IMR-90 (cell line): Measurements from ENCODE around the gene MLLT3. TPM values are rescaled to one million over a fixed set of nuclear protein-coding genes. Genes with fewer than 3 reads are reported as not detected.

Source experiments
- ATAC-seq: fragments of 200-7000 bp; cut with Tn5 transposase; 2 replicates; pipeline ENCODE4 v1.9.1; 2020; ENCODE audit warnings: low read depth, mild to moderate bottlenecking, moderate library complexity
- BruUV-seq: library from RNA; stranded (reverse); fragments of 400-500 nt; replicated peaks from 2 replicates; lab custom pipeline; 2021; lab: Mats Ljungman, UMichigan
- CTCF ChIA-PET: fragments of 300-600 bp; formaldehyde crosslinking; extraction: SDS; loops from one replicate; lab custom pipeline; 2021; ENCODE audit warnings: antibody characterized with exemption; lab: Yijun Ruan, JAX
- POLR2A ChIA-PET: fragments of 300-600 bp; sonication (Branson Sonifier 250); formaldehyde crosslinking; loops from one replicate; lab custom pipeline; 2022; ENCODE audit warnings: antibody characterized with exemption; ENCODE audit not compliant: unreplicated experiment; lab: Charles Lee
- DNase-seq: peaks from one replicate; pipeline ENCODE4 v3.0.0; 2013
- H2AFZ ChIP-seq: replicated peaks from 2 replicates; pipeline ENCODE3; 2013; ENCODE audit warnings: low read length, mild to moderate bottlenecking; ENCODE audit not compliant: poor library complexity
- H2AK5ac ChIP-seq: 2 replicates; pipeline ENCODE4 v1.6.1; 2013; ENCODE audit warnings: low read depth, low read length, inconsistent platforms
- H2AK9ac ChIP-seq: replicated peaks from 2 replicates; pipeline ENCODE3; 2013; ENCODE audit warnings: mild to moderate bottlenecking, low read depth, low read length, moderate library complexity; ENCODE audit not compliant: poor library complexity
- H2BK120ac ChIP-seq: 2 replicates; pipeline ENCODE4 v1.6.1; 2013; ENCODE audit warnings: low read depth, low read length, inconsistent platforms
- H2BK15ac ChIP-seq: 3 replicates; pipeline ENCODE4 v1.6.1; 2013; ENCODE audit warnings: low read depth, low read length, inconsistent platforms
- H2BK20ac ChIP-seq: 2 replicates; pipeline ENCODE4 v1.6.1; 2013; ENCODE audit warnings: low read depth, mild to moderate bottlenecking, inconsistent platforms, low read length, moderate library complexity
- H2BK5ac ChIP-seq: 2 replicates; pipeline ENCODE4 v1.6.1; 2013; ENCODE audit warnings: mild to moderate bottlenecking, low read depth, low read length, inconsistent platforms; ENCODE audit not compliant: poor library complexity, severe bottlenecking
- H3K14ac ChIP-seq: replicated peaks from 2 replicates; pipeline ENCODE4 v1.6.1; 2013; ENCODE audit warnings: low read depth, low read length, inconsistent platforms
- H3K18ac ChIP-seq: 2 replicates; pipeline ENCODE4 v1.6.1; 2013; ENCODE audit warnings: low read depth, low read length, control low read depth
- H3K23ac ChIP-seq: 2 replicates; pipeline ENCODE4 v1.6.1; 2013; ENCODE audit warnings: low read depth, low read length, inconsistent platforms
- H3K27ac ChIP-seq: 2 replicates; pipeline ENCODE4 v1.5.1; 2013; ENCODE audit warnings: mild to moderate bottlenecking, control low read depth, low read length; ENCODE audit not compliant: insufficient read depth
- H3K27me3 ChIP-seq: 2 replicates; pipeline ENCODE4 v1.6.1; 2013; ENCODE audit warnings: low read length; ENCODE audit not compliant: control insufficient read depth, insufficient read depth
- H3K36me3 ChIP-seq: 2 replicates; pipeline ENCODE4 v1.6.1; 2013; ENCODE audit warnings: low read length, mixed read lengths; ENCODE audit not compliant: control insufficient read depth, insufficient read depth
- H3K4ac ChIP-seq: 2 replicates; pipeline ENCODE4 v1.6.1; 2013; ENCODE audit warnings: low read depth, low read length, inconsistent platforms
- H3K4me1 ChIP-seq: 2 replicates; pipeline ENCODE4 v1.6.1; 2013; ENCODE audit warnings: low read length, mixed read lengths; ENCODE audit not compliant: control insufficient read depth, insufficient read depth
- H3K4me2 ChIP-seq: 2 replicates; pipeline ENCODE4 v1.6.1; 2013; ENCODE audit warnings: low read depth, mild to moderate bottlenecking, control low read depth, low read length, moderate library complexity
- H3K4me3 ChIP-seq: 2 replicates; pipeline ENCODE4 v1.5.1; 2013; ENCODE audit warnings: low read depth, mild to moderate bottlenecking, control low read depth, low read length, moderate library complexity; ENCODE audit not compliant: insufficient read depth
- H3K56ac ChIP-seq: 2 replicates; pipeline ENCODE4 v1.6.1; 2013; ENCODE audit warnings: low read length, inconsistent platforms; ENCODE audit not compliant: insufficient read depth; ENCODE audit errors: extremely low read depth
- H3K79me1 ChIP-seq, 2 experiments: 2 replicates each; pipeline ENCODE4 v1.6.1; 2013; ENCODE audit warnings: low read length in 2 of 2, inconsistent platforms in 1 of 2, low read depth in 1 of 2
- H3K9ac ChIP-seq: 2 replicates; pipeline ENCODE4 v1.6.1; 2013; ENCODE audit warnings: low read depth, low read length, control low read depth
- H3K9me1 ChIP-seq: 2 replicates; pipeline ENCODE4 v1.6.1; 2013; ENCODE audit warnings: low read length, inconsistent platforms; ENCODE audit not compliant: insufficient read depth
- H3K9me3 ChIP-seq: 2 replicates; pipeline ENCODE4 v1.6.1; 2013; ENCODE audit warnings: low read length; ENCODE audit not compliant: control insufficient read depth, insufficient read depth
- H4K20me1 ChIP-seq: 2 replicates; pipeline ENCODE4 v1.6.1; 2013; ENCODE audit warnings: low read length, inconsistent platforms; ENCODE audit not compliant: insufficient read depth
- H4K5ac ChIP-seq: 2 replicates; pipeline ENCODE4 v1.6.1; 2013; ENCODE audit warnings: mild to moderate bottlenecking, low read depth, low read length, control low read depth
- H4K8ac ChIP-seq, 2 experiments: 2 replicates each; pipeline ENCODE4 v1.6.1; 2013; ENCODE audit warnings: low read depth in 2 of 2, low read length in 2 of 2, control low read depth in 1 of 2, inconsistent platforms in 1 of 2
- H4K91ac ChIP-seq: 2 replicates; pipeline ENCODE4 v1.6.1; 2013; ENCODE audit warnings: low read depth, low read length, inconsistent platforms; ENCODE audit not compliant: insufficient read depth
- BHLHE40 ChIP-seq: fragments of 150-350 bp; IDR thresholded peaks from 2 replicates; pipeline ENCODE4 v1.6.1; 2016; ENCODE audit warnings: mild to moderate bottlenecking, low read depth, low read length
- CEBPB ChIP-seq: IDR thresholded peaks from 2 replicates; pipeline ENCODE4 v1.6.1; 2012; ENCODE audit warnings: low read depth, low read length, improper control_type of control experiment
- CHD1 ChIP-seq: IDR thresholded peaks from 2 replicates; pipeline ENCODE4 v1.6.1; 2012; ENCODE audit warnings: low read depth, low read length, improper control_type of control experiment
- FOS ChIP-seq: fragments of 150-350 bp; IDR thresholded peaks from 2 replicates; pipeline ENCODE4 v1.6.1; 2016; ENCODE audit warnings: low read depth, low read length
- MAFK ChIP-seq: IDR thresholded peaks from 2 replicates; pipeline ENCODE4 v1.6.1; 2012; ENCODE audit warnings: low read depth, low read length, improper control_type of control experiment
- MAZ ChIP-seq: IDR thresholded peaks from 2 replicates; pipeline ENCODE4 v1.6.1; 2012; ENCODE audit warnings: low read depth, mild to moderate bottlenecking, low read length, improper control_type of control experiment, moderate library complexity, borderline replicate concordance
- NFE2L2 ChIP-seq: fragments of 150-350 bp; IDR thresholded peaks from 2 replicates; pipeline ENCODE4 v1.6.1; 2016; ENCODE audit warnings: low read depth, mild to moderate bottlenecking, low read length
- POLR2A ChIP-seq: IDR thresholded peaks from 2 replicates; pipeline ENCODE4 v1.6.1; 2012; ENCODE audit warnings: mild to moderate bottlenecking, low read depth, low read length
- RFX5 ChIP-seq: IDR thresholded peaks from 2 replicates; pipeline ENCODE4 v1.8.0; 2012; ENCODE audit warnings: low read depth, mild to moderate bottlenecking, low read length, moderate library complexity
- SMC3 ChIP-seq: fragments of 150-350 bp; IDR thresholded peaks from 2 replicates; pipeline ENCODE4 v1.6.1; 2016; ENCODE audit warnings: low read depth, mild to moderate bottlenecking, antibody characterized with exemption, low read length, moderate library complexity
- WGBS, 2 experiments: methylation state at CpG; one replicate each; pipeline versions ENCODE4 v1.1.5 to v1.1.7; 2013; ENCODE audit warnings: missing lambda C conversion rate in 2 of 2; ENCODE audit not compliant: insufficient read length in 1 of 2; ENCODE audit errors: extremely low coverage in 2 of 2; 5-methylcytosine and 5-hydroxymethylcytosine counted together
- dilution Hi-C: fragments of 300-500 bp; cut with HindIII; formaldehyde crosslinking; loops from one replicate; pipeline ENCODE4 v1.14.3; 2018; ENCODE audit warnings: low sequenced_read_pairs; ENCODE audit not compliant: unreplicated experiment
- in situ Hi-C: fragments of 300-500 bp; cut with MboI; formaldehyde crosslinking; loops from 3 replicates; pipeline ENCODE4 v1.14.3; 2019; ENCODE audit warnings: low sequenced_read_pairs, inconsistent platforms, mixed read lengths
- intact Hi-C: fragments of 100-400 bp; cut with micrococcal nuclease; formaldehyde crosslinking; loops from 2 replicates; pipeline ENCODE4 v1.10.0; 2022
- polyA plus RNA-seq, 3 experiments: library from polyadenylated mRNA; depleted of rRNA; stranded (reverse); fragments of >200 nt; gene quantifications; 2 replicates each; pipeline ENCODE4 v1.2.3, GENCODE V29; 2012; ENCODE audit warnings: low replicate concordance in 1 of 3
- total RNA-seq: library from RNA; depleted of rRNA; stranded (reverse); fragments of >200 nt; gene quantifications from 2 replicates; pipeline ENCODE4 v1.2.3, GENCODE V29; 2012
- TF ChIP-seq, protein P1 (sequence below): fragments of 150-350 bp; IDR thresholded peaks from 2 replicates; pipeline ENCODE4 v1.6.1; 2017; ENCODE audit warnings: mild to moderate bottlenecking, antibody characterized with exemption, low read length, low read depth
- TF ChIP-seq, protein P2 (sequence below): conservative IDR thresholded peaks from 2 replicates; pipeline ENCODE4 v1.5.1; 2012; ENCODE audit warnings: mild to moderate bottlenecking, low read depth, low read length, improper control_type of control experiment

MLLT3 gene
- total and polyA plus RNA-seq, 2 of the 4 experiments (the other 2 are of a cell fraction), result 10.4 to 21.1 TPM

DNA sequence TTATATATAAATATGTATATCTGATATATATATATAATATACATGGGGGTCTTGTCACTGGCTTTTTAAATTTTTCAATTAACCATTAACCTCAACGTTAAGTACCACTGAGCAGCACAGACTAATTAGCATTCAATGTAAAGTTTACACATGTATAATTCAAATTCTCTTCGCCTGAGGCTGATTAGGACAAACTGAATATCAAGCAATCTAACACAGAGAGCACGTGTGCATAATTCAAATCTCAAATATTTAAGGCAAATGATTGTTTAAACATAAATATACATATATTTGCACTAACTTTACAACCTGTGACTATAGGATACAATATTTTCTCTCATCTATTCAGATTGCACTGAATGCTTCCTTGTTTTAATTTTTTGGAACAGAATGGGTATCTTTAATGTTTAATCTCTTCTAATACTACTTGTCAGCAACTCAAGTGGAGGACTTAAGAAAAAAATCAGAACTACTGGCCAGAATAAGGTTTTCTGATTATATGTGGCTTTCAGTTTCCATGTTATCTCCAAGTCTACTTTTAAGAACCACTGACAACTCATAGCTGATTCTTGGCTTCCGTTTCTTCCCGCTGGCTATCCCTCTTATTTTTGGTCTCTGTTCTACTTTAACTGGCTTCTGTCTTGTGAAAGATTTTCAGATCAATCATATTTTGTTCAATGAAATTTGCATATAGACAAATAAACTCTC lies 204.8 kb downstream of the MLLT3 start:
- no peak overlapping the region for H3K23ac ChIP-seq
- in situ Hi-C loops, result no loop called here
- ATAC-seq, result no peak
- no peaks in the 10 kb centered on the region for H3K9me3 ChIP-seq
- H2BK20ac ChIP-seq, result no peak overlapping the region
- H3K9me1 ChIP-seq, result no peaks in the 10 kb centered on the region; the same call in 1 of the 2 replicates
- no TSS peak for BruUV-seq
- H2BK120ac ChIP-seq, result no peak overlapping the region
- no peaks in the 10 kb centered on the region for H4K20me1 ChIP-seq
- no peak overlapping the region for H4K91ac ChIP-seq
- intact Hi-C loops, result no loop called here
- peaks cover 0 to 6% of the 10 kb centered on the region in 2 experiments; a peak in 2 of 4 replicates for H3K79me1 ChIP-seq
- ChIA-PET POLR2A (no interaction called here), CTCF (interaction anchor here (0.6 kb wide), 1 partner anchor 108 kb away, joined by 3 read pairs; no protein-coding TSS in a partner anchor)
- dilution Hi-C loops, result no loop called here
- H3K4me1 ChIP-seq, result no peaks in the 10 kb centered on the region
- H4K8ac ChIP-seq, result no peak overlapping the region
- no peaks in the 10 kb centered on the region for H3K36me3 ChIP-seq
- no peak overlapping the region for H2AK5ac ChIP-seq
- no peak overlapping the region for H3K9ac ChIP-seq
- no peak overlapping the region for H2BK15ac ChIP-seq
- no peak overlapping the region for H3K18ac ChIP-seq
- H3K27me3 ChIP-seq, result no peaks in the 10 kb centered on the region
- WGBS, 2 experiments, result no CpG with 5 or more reads among the region's 5 CpGs
- H4K5ac ChIP-seq, result no peak overlapping the region
- TF ChIP-seq NFE2L2, result no peak
- TF ChIP-seq POLR2A, result no peak
- no peak for TF ChIP-seq RFX5
- no peak for TF ChIP-seq BHLHE40
- TF ChIP-seq, protein P1, sequence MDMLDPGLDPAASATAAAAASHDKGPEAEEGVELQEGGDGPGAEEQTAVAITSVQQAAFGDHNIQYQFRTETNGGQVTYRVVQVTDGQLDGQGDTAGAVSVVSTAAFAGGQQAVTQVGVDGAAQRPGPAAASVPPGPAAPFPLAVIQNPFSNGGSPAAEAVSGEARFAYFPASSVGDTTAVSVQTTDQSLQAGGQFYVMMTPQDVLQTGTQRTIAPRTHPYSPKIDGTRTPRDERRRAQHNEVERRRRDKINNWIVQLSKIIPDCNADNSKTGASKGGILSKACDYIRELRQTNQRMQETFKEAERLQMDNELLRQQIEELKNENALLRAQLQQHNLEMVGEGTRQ, result no peak
- TF ChIP-seq MAZ, result no peak
- no peak for TF ChIP-seq FOS
- TF ChIP-seq, protein P2, sequence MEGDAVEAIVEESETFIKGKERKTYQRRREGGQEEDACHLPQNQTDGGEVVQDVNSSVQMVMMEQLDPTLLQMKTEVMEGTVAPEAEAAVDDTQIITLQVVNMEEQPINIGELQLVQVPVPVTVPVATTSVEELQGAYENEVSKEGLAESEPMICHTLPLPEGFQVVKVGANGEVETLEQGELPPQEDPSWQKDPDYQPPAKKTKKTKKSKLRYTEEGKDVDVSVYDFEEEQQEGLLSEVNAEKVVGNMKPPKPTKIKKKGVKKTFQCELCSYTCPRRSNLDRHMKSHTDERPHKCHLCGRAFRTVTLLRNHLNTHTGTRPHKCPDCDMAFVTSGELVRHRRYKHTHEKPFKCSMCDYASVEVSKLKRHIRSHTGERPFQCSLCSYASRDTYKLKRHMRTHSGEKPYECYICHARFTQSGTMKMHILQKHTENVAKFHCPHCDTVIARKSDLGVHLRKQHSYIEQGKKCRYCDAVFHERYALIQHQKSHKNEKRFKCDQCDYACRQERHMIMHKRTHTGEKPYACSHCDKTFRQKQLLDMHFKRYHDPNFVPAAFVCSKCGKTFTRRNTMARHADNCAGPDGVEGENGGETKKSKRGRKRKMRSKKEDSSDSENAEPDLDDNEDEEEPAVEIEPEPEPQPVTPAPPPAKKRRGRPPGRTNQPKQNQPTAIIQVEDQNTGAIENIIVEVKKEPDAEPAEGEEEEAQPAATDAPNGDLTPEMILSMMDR, result no peak
- no peak for TF ChIP-seq CHD1
- TF ChIP-seq CEBPB, result no peak
- TF ChIP-seq SMC3, result no peak
- no peak for TF ChIP-seq MAFK
- DNase-seq, result no peak
- H3K4me3 ChIP-seq, result no peak overlapping the region
- H3K14ac ChIP-seq, result no peak overlapping the region
- H3K4ac ChIP-seq, result no peak overlapping the region
- H3K56ac ChIP-seq, result no peak overlapping the region
- no peak overlapping the region for H2AK9ac ChIP-seq
- no peak overlapping the region for H2AFZ ChIP-seq
- H3K27ac ChIP-seq, result no peak overlapping the region
- no peak overlapping the region for H3K4me2 ChIP-seq
- no peak overlapping the region for H2BK5ac ChIP-seq
